B cell (primary cell): ENCODE results near the gene RNF38.

Experiments
- CTCF ChIP-seq: fragments of 200-600 bp; IDR thresholded peaks from one replicate; pipeline ENCODE4 v1.8.0; 2022; ENCODE audit warnings: antibody characterized with exemption, mild to moderate bottlenecking
- EZH2 ChIP-seq: IDR thresholded peaks from 2 replicates; pipeline ENCODE4 v1.6.1; 2012; ENCODE audit warnings: borderline replicate concordance, low read depth, mild to moderate bottlenecking, moderate library complexity, low read length; ENCODE audit not compliant: insufficient read depth, poor library complexity, severe bottlenecking

- TF ChIP-seq CTCF (no peak), EZH2 (no peak)
Measured at GRCh38 chr9:36317766-36318165, 82.3 kb downstream of the RNF38 start.
